HepG2 (cell line): ENCODE results near the gene SH3YL1. TPM values are rescaled to one million over a fixed set of nuclear protein-coding genes. Genes with fewer than 3 reads are reported as not detected.
A peak's percentile ranks its signal among the peaks of the same experiment; 100 is the strongest.

Experiments
- ATF1 ChIP-seq: IDR thresholded peaks from 2 replicates; pipeline ENCODE4 v1.6.1; 2016; ENCODE audit warnings: mild to moderate bottlenecking, control low read depth
- CREB3 ChIP-seq: sonication (generic); formaldehyde crosslinking; IDR thresholded peaks from 2 replicates; pipeline ENCODE4 v1.5.0; 2020; ENCODE audit warnings: missing genetic modification reagents
- FOXP1 ChIP-seq, 2 experiments: fragments of 450-650 bp in 1 of 2; IDR thresholded peaks; 2 replicates each; pipeline ENCODE4 v1.6.1; 2017 to 2018; ENCODE audit warnings: antibody characterized with exemption in 1 of 2
- TOE1 ChIP-seq: sonication (generic); formaldehyde crosslinking; IDR thresholded peaks from 2 replicates; pipeline ENCODE4 v1.4.0; 2020; ENCODE audit warnings: mild to moderate bottlenecking, missing genetic modification reagents
- ZKSCAN8 ChIP-seq: IDR thresholded peaks from 2 replicates; pipeline ENCODE4 v1.6.1; 2016; ENCODE audit warnings: borderline replicate concordance, missing genetic modification reagents, missing compliant biosample characterization
- ZNF101 ChIP-seq: sonication (generic); formaldehyde crosslinking; IDR thresholded peaks from 2 replicates; pipeline ENCODE4 v1.4.0; 2020; ENCODE audit warnings: mild to moderate bottlenecking, low read depth, missing genetic modification reagents, borderline replicate concordance
- ZNF136 ChIP-seq: sonication (generic); formaldehyde crosslinking; IDR thresholded peaks from 2 replicates; pipeline ENCODE4 v1.8.1; 2022; ENCODE audit warnings: low read depth, mild to moderate bottlenecking, moderate library complexity, missing genetic modification reagents
- ZNF17 ChIP-seq: sonication (generic); formaldehyde crosslinking; IDR thresholded peaks from 2 replicates; pipeline ENCODE4 v1.5.0; 2020; ENCODE audit warnings: mild to moderate bottlenecking, missing genetic modification reagents
- ZNF20 ChIP-seq: sonication (generic); formaldehyde crosslinking; IDR thresholded peaks from 2 replicates; pipeline ENCODE4 v1.4.0; 2020; ENCODE audit warnings: mild to moderate bottlenecking, moderate library complexity, missing genetic modification reagents
- ZNF431 ChIP-seq: sonication (generic); formaldehyde crosslinking; IDR thresholded peaks from 2 replicates; pipeline ENCODE4 v1.9.0; 2022; ENCODE audit warnings: missing genetic modification reagents, low read depth, mild to moderate bottlenecking, borderline replicate concordance
- ZNF607 ChIP-seq: sonication (generic); formaldehyde crosslinking; IDR thresholded peaks from 2 replicates; pipeline ENCODE4 v1.5.1; 2020; ENCODE audit warnings: missing genetic modification reagents, mild to moderate bottlenecking, borderline replicate concordance
- ZNF609 ChIP-seq: sonication (generic); formaldehyde crosslinking; IDR thresholded peaks from 2 replicates; pipeline ENCODE4 v1.4.0; 2020; ENCODE audit warnings: mild to moderate bottlenecking, missing genetic modification reagents, borderline replicate concordance
- ZSCAN20 ChIP-seq: sonication (generic); formaldehyde crosslinking; IDR thresholded peaks from 2 replicates; pipeline ENCODE4 v1.4.0; 2020; ENCODE audit warnings: missing genetic modification reagents, mild to moderate bottlenecking, borderline replicate concordance
- polyA plus RNA-seq, 8 experiments: library from polyadenylated mRNA; depleted of rRNA in 3 of 8; stranded (reverse) in 7 of 8; unstranded in 1 of 8; fragments of >200 nt; fragmentation: Illumina TruSeq in 4 of 8; extraction: Trizol in 4 of 8; gene quantifications; 2 replicates each; pipeline versions ENCODE4 v1.2.1 to v1.2.3, GENCODE V29; 2011 to 2016; ENCODE audit warnings: low read depth in 4 of 8, missing spikeins in 1 of 8, mixed read lengths in 1 of 8; ENCODE audit not compliant: insufficient read depth in 1 of 8
- total RNA-seq, 5 experiments: library from RNA; depleted of rRNA; stranded (reverse); fragments of >200 nt; fragmentation: Illumina TruSeq; extraction: Trizol; gene quantifications; 2 replicates each; pipeline ENCODE4 v1.2.3, GENCODE V29; 2016; ENCODE audit warnings: low read depth in 1 of 5
- TF ChIP-seq, protein P1 (sequence below): sonication (generic); formaldehyde crosslinking; IDR thresholded peaks from 2 replicates; pipeline ENCODE4 v1.4.0; 2020; ENCODE audit warnings: missing genetic modification reagents
- TF ChIP-seq, protein P2 (sequence below): sonication (generic); formaldehyde crosslinking; IDR thresholded peaks from 2 replicates; pipeline ENCODE4 v1.9.0; 2021; ENCODE audit warnings: missing genetic modification reagents, mild to moderate bottlenecking, borderline replicate concordance
- TF ChIP-seq, protein P3 (sequence below), 2 experiments: fragments of 450-650 bp in 1 of 2; sonication (generic) in 1 of 2; formaldehyde crosslinking; IDR thresholded peaks; 2 replicates each; pipeline versions ENCODE4 v1.5.0 to v1.8.0; 2020 to 2022; ENCODE audit warnings: mild to moderate bottlenecking in 1 of 2, missing genetic modification reagents in 1 of 2

The SH3YL1 gene
- total and polyA plus RNA-seq, 2 of the 13 experiments (the other 11 are each of a cell fraction or from before 2014, with no cell fraction given) = 13.0 to 48.2 TPM

GRCh38 chr2:175880-176820 lies 87.7 kb downstream of the SH3YL1 start (continued):
- TF ChIP-seq, protein P1, sequence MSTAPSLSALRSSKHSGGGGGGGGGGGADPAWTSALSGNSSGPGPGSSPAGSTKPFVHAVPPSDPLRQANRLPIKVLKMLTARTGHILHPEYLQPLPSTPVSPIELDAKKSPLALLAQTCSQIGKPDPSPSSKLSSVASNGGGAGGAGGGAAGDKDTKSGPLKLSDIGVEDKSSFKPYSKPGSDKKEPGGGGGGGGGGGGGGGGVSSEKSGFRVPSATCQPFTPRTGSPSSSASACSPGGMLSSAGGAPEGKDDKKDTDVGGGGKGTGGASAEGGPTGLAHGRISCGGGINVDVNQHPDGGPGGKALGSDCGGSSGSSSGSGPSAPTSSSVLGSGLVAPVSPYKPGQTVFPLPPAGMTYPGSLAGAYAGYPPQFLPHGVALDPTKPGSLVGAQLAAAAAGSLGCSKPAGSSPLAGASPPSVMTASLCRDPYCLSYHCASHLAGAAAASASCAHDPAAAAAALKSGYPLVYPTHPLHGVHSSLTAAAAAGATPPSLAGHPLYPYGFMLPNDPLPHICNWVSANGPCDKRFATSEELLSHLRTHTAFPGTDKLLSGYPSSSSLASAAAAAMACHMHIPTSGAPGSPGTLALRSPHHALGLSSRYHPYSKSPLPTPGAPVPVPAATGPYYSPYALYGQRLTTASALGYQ = peak; percentile 96
- TF ChIP-seq, protein P2, sequence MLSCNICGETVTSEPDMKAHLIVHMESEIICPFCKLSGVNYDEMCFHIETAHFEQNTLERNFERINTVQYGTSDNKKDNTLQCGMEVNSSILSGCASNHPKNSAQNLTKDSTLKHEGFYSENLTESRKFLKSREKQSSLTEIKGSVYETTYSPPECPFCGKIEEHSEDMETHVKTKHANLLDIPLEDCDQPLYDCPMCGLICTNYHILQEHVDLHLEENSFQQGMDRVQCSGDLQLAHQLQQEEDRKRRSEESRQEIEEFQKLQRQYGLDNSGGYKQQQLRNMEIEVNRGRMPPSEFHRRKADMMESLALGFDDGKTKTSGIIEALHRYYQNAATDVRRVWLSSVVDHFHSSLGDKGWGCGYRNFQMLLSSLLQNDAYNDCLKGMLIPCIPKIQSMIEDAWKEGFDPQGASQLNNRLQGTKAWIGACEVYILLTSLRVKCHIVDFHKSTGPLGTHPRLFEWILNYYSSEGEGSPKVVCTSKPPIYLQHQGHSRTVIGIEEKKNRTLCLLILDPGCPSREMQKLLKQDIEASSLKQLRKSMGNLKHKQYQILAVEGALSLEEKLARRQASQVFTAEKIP (CRISPR knock-in tag) = no peak
- TF ChIP-seq ZNF136 (CRISPR knock-in tag) = peak; percentile 55; the same call in 1 of the 2 replicates
- TF ChIP-seq ZNF20 (CRISPR knock-in tag) = no peak
- peak; percentile 91 for TF ChIP-seq FOXP1 (IDR thresholded peaks at IDR 0.05)
- peak; percentile 99 for TF ChIP-seq FOXP1 (CRISPR knock-in tag; IDR thresholded peaks at IDR 0.05)
- TF ChIP-seq ZNF609 (CRISPR knock-in tag) = peak; percentile 91
- TF ChIP-seq, protein P3, sequence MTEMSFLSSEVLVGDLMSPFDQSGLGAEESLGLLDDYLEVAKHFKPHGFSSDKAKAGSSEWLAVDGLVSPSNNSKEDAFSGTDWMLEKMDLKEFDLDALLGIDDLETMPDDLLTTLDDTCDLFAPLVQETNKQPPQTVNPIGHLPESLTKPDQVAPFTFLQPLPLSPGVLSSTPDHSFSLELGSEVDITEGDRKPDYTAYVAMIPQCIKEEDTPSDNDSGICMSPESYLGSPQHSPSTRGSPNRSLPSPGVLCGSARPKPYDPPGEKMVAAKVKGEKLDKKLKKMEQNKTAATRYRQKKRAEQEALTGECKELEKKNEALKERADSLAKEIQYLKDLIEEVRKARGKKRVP (CRISPR knock-in tag; IDR thresholded peaks at IDR 0.05) = peak in 1 of 2 experiments; percentile 78; a peak in 2 of 4 replicates
- TF ChIP-seq TOE1 (CRISPR knock-in tag) = peak; percentile 90; the same call in 1 of the 2 replicates
- TF ChIP-seq ZNF431 (CRISPR knock-in tag) = peak; percentile 43; the same call in 1 of the 2 replicates
- peak; percentile 85; the same call in 1 of the 2 replicates for TF ChIP-seq ZKSCAN8 (CRISPR knock-in tag)
- TF ChIP-seq ZNF17 = no peak
- TF ChIP-seq ZNF101 (CRISPR knock-in tag) = no peak
- 0 out of 2 replicates have a peak, but pooled peaks have one; percentile 39 for TF ChIP-seq ZSCAN20 (CRISPR knock-in tag)
- peak; percentile 79 for TF ChIP-seq ATF1 (CRISPR knock-in tag)
- 0 out of 2 replicates have a peak, but pooled peaks have one; percentile 43 for TF ChIP-seq CREB3
- peak; percentile 65; the same call in 1 of the 2 replicates for TF ChIP-seq ZNF607 (CRISPR knock-in tag)
